Activated CD4-positive, alpha-beta T cell treated with anti-CD3 and anti-CD28 coated beads for 36 hours (primary cell): ENCODE data around the gene OR6V1. TPM values are rescaled to one million over a fixed set of nuclear protein-coding genes. Genes with fewer than 3 reads are reported as not detected.

Experiments used
- ATAC-seq: fragments of 200-7000 bp; cut with Tn5 transposase; one replicate; pipeline ENCODE4 v1.10.0; 2021; ENCODE audit warnings: mild to moderate bottlenecking, moderate library complexity
- CTCF ChIA-PET: fragments of 350-600 bp; sonication (Branson Sonifier 250); formaldehyde crosslinking; loops from one replicate; lab custom pipeline; 2021; ENCODE audit warnings: antibody characterized with exemption; lab: Charles Lee
- POLR2A ChIA-PET: fragments of 350-600 bp; sonication (Branson Sonifier 250); formaldehyde crosslinking; loops from one replicate; lab custom pipeline; 2021; ENCODE audit warnings: antibody characterized with exemption, inconsistent platforms; lab: Charles Lee
- DNase-seq: peaks from one replicate; pipeline ENCODE4 v3.0.0-alpha.2; 2020
- H3K27ac Mint-ChIP-seq: one replicate; pipeline ENCODE4 v1.8.0; 2021; ENCODE audit warnings: mixed read lengths
- H3K27me3 Mint-ChIP-seq: one replicate; pipeline ENCODE4 v1.8.0; 2021; ENCODE audit warnings: mixed read lengths
- H3K36me3 Mint-ChIP-seq: one replicate; pipeline ENCODE4 v1.8.0; 2021; ENCODE audit warnings: low read depth, mixed read lengths
- H3K4me1 Mint-ChIP-seq: one replicate; pipeline ENCODE4 v1.8.0; 2021; ENCODE audit warnings: mixed read lengths
- H3K4me3 Mint-ChIP-seq: one replicate; pipeline ENCODE4 v1.8.0; 2021; ENCODE audit warnings: mild to moderate bottlenecking, moderate library complexity, mixed read lengths
- H3K9me3 Mint-ChIP-seq: one replicate; pipeline ENCODE4 v1.8.0; 2021; ENCODE audit warnings: low read depth, mixed read lengths
- intact Hi-C, 2 experiments: fragments of 100-400 bp; cut with DNase I in 1 of 2; cut with micrococcal nuclease in 1 of 2; formaldehyde crosslinking; loops; one replicate each; pipeline versions ENCODE4 v1.14.2 to v1.15.1; 2022 to 2024; cut with DNase I, micrococcal nuclease
- total RNA-seq, 2 experiments: library from RNA; stranded (reverse); gene quantifications; one replicate each; pipeline ENCODE4 v1.2.3, GENCODE V29; 2021

The OR6V1 gene
- total RNA-seq, 2 experiments from 2014 or later = not detected

DNA sequence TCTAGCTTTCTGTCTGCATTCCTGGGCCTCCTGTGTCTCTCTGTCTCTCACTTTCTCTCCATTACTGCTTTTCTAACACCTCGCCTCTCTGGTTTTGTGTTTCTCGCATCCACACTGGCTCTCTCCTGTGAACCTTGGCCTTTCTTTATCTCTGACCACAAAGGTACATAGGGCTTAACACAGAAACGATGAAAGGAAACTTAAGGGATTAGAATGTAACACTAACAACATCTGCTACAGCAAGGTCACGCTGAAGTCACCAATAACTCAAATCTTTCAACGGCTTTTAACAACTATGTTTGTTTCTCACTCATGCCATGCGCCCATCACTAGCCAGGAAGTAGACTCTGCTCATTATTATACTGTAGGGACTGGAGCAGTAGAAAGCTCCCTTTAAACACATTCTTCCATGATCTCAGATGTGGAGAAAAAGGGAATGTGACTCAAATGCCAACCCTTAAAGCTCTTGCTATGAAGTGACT is 9.3 kb upstream of the OR6V1 start:
- H3K27ac Mint-ChIP-seq = no peak overlapping the region

GRCh38 chr7:143043391-143043790 is 8.8 kb upstream of the OR6V1 start:
- ChIA-PET POLR2A (no interaction called here), CTCF (interaction anchor here (1.1 to 1.2 kb wide), 2 partner anchors 34 to 197 kb away, joined by 4 to 7 read pairs; no protein-coding TSS in a partner anchor)
- Mint-ChIP-seq H3K9me3 (no peaks in the 10 kb centered on the region), H3K4me3 (no peak overlapping the region), H3K27me3 (peaks cover 13% of the 10 kb centered on the region), H3K4me1 (no peaks in the 10 kb centered on the region), H3K36me3 (no peaks in the 10 kb centered on the region), H3K27ac (no peak overlapping the region)
- no peak for ATAC-seq
- intact Hi-C loops = no loop called here
- no peak for DNase-seq

More for the DNA sequence above, 9.3 kb upstream of the OR6V1 start:
- Mint-ChIP-seq H3K9me3 (no peaks in the 10 kb centered on the region), H3K4me3 (no peak overlapping the region), H3K36me3 (no peaks in the 10 kb centered on the region), H3K27me3 (peaks cover 13% of the 10 kb centered on the region), H3K4me1 (no peaks in the 10 kb centered on the region)
- POLR2A ChIA-PET = no interaction called here
- ATAC-seq (no peak), DNase-seq (no peak)
- intact Hi-C loops = no loop called here
- CTCF ChIA-PET = interaction anchor here (0.6 to 1.2 kb wide), 2 partner anchors 34 to 178 kb away, joined by 3 to 7 read pairs; no protein-coding TSS in a partner anchor

DNA sequence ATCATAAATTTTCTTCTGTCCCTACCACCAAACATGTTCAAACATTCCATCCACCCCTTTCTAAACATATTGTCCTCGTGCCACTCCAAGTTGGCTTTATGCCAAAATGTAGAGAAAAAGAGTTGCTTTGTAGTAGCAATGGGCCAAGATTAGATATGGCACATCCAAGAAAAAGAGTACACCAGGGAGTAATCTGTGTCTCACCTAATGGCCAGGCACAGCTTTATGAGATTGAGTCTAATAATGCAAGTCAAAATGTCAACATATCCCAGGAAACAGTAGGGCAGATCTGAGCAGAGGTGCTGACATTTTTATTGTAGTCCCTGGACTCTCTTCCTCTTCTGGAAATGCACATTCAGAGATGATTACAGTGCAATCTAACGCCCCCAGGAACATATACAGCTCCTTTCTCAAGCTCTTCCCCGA is 5.7 kb upstream of the OR6V1 start:
- no peaks in the 10 kb centered on the region for H3K9me3 Mint-ChIP-seq
- peaks cover 15% of the 10 kb centered on the region for H3K27me3 Mint-ChIP-seq
- intact Hi-C loops = no loop called here
- no peak for DNase-seq
- ChIA-PET POLR2A (no interaction called here), CTCF (interaction anchor here (0.8 to 1.0 kb wide), 3 partner anchors 9 to 44 kb away, joined by 3 to 4 read pairs (median 3); no protein-coding TSS in a partner anchor)
- H3K4me1 Mint-ChIP-seq = peaks cover 6% of the 10 kb centered on the region
- H3K4me3 Mint-ChIP-seq = no peak overlapping the region
- no peaks in the 10 kb centered on the region for H3K36me3 Mint-ChIP-seq
- no peak overlapping the region for H3K27ac Mint-ChIP-seq
- no peak for ATAC-seq

GRCh38 chr7:143047326-143047725 is 4.8 kb upstream of the OR6V1 start:
- CTCF ChIA-PET = interaction anchor here (0.8 to 1.0 kb wide), 3 partner anchors 8 to 45 kb away, joined by 3 to 4 read pairs (median 3); no protein-coding TSS in a partner anchor
- POLR2A ChIA-PET = no interaction called here
- DNase-seq (no peak), ATAC-seq (no peak)
- Mint-ChIP-seq H3K27me3 (peaks cover 17% of the 10 kb centered on the region), H3K36me3 (no peaks in the 10 kb centered on the region), H3K27ac (no peak overlapping the region), H3K9me3 (no peaks in the 10 kb centered on the region), H3K4me3 (no peak overlapping the region), H3K4me1 (peaks cover 6% of the 10 kb centered on the region)
- intact Hi-C loops = no loop called here

DNA sequence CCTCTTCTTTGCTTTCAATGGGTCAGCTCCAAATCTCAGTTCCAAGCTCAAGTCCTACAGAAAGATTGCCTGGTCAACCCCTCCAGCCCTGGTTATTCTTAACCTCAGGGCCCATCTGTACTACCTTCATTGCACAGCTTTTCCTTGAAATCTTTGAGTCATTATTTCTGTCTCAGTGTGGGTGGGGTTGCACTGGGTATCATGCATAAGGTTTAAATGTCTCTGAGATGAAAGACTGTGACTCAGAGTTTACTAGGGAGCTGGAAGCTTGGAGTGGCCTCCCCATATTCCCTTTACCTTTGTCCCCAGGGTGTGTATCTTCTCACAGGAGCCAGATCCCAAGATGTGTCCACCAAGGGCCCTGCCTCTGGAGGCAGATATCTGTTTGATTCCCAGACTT is 3.3 kb upstream of the OR6V1 start:
- Mint-ChIP-seq H3K27ac (no peak overlapping the region), H3K9me3 (no peaks in the 10 kb centered on the region), H3K36me3 (no peaks in the 10 kb centered on the region), H3K4me1 (peaks cover 6% of the 10 kb centered on the region), H3K4me3 (no peak overlapping the region), H3K27me3 (peaks cover 11% of the 10 kb centered on the region)
- ATAC-seq (peak; percentile 91), DNase-seq (peak; percentile 10)
- CTCF ChIA-PET = interaction anchor here (0.8 kb wide), 1 partner anchor 167 kb away, joined by 3 read pairs; no protein-coding TSS in a partner anchor
- POLR2A ChIA-PET = no interaction called here
- intact Hi-C loops = no loop called here

DNA sequence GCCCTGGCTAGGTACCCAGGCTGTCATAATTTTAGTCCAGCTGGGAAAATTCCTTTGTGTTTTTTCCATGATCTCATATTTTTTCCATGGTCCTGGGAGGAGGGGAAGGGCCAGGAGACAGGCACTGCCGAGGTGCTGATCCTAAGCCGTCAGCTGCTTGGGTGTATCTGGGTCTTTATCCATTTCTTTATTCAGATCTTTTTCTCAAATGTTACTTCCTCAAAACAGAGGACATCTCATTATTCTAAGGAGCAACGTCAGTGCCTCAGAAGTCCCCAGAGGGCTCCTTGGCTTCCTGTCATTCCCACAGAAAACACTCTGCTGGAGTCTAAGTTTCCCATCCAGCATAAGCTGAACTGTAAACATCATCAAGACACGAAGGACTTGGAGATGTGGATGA is 2.8 kb upstream of the OR6V1 start:
- Mint-ChIP-seq H3K4me1 (peaks cover 6% of the 10 kb centered on the region), H3K4me3 (no peak overlapping the region), H3K9me3 (no peaks in the 10 kb centered on the region), H3K27ac (no peak overlapping the region), H3K27me3 (peaks cover 12% of the 10 kb centered on the region), H3K36me3 (no peaks in the 10 kb centered on the region)
- ATAC-seq (no peak), DNase-seq (no peak)
- ChIA-PET CTCF (interaction anchor here (0.7 to 0.8 kb wide), 2 partner anchors 139 to 166 kb away, joined by 3 to 5 read pairs; no protein-coding TSS in a partner anchor), POLR2A (no interaction called here)
- intact Hi-C loops = no loop called here

DNA sequence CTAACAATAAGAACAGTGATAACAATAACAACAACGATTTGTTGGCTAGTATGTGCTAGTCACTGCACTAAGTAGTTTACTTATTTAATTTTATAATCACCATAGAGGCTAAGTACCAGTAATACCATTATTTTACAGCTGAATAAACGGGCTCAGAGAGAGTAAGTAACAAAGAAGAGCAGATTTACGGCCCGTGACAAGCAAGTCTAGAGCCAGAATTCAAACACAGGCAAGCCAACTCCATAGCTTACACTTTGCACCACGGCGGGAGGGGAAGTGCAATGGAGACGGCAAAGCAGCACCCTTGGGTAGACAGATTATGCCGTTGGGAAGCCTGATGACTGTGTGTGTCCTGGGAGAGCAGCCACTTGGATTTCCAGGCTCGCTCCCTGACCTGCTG is 1.2 kb upstream of the OR6V1 start:
- no peak overlapping the region for H3K27ac Mint-ChIP-seq
- no peaks in the 10 kb centered on the region for H3K9me3 Mint-ChIP-seq
- peaks cover 12% of the 10 kb centered on the region for H3K27me3 Mint-ChIP-seq
- H3K4me3 Mint-ChIP-seq = no peak overlapping the region
- ATAC-seq (no peak), DNase-seq (no peak)
- intact Hi-C loops = no loop called here
- POLR2A ChIA-PET = no interaction called here
- no peaks in the 10 kb centered on the region for H3K36me3 Mint-ChIP-seq
- peaks cover 6% of the 10 kb centered on the region for H3K4me1 Mint-ChIP-seq
- CTCF ChIA-PET = interaction anchor here (0.9 kb wide), 1 partner anchor 10 kb away, joined by 3 read pairs; no protein-coding TSS in a partner anchor

DNA sequence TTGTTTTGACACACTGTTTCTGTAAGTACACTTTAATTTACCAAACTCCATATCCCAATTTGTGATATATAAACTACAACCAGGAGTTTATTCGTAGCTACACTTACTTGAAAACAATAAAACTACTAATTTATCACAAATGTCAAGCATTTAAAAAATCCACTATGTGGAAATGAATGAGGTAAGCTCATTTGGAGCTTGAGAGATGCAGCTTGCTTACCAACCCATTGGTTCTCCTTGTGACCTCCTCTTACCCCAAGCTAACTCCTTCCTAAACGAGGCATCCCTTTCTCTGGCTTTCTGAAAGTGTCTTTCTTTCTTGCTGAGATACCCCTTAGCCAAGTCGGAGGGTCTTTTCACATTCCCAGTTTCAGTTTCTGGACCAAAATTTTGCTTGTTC is 2.5 kb downstream of the OR6V1 start:
- CTCF ChIA-PET = interaction anchor here (0.5 to 1.4 kb wide), 5 partner anchors 27 to 610 kb away, joined by 3 to 4 read pairs (median 3); no protein-coding TSS in a partner anchor

DNA sequence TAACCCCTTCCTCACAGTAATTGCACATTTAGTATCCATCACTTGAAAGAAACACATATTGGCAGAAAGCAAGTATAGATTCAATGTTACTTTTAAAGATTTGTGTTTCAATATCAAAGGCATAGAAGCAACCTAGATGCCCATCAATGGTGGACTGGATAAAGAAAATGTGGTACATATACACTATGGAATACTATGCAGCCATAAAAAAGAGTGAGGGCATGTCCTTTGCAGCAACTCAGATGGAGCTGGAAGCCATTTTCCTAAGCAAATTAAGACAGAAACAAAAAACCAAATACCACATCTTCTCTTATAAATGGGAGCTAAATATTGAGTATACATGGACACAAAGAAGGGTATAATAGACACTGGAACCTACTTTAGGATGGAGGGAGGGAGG is 3.6 kb downstream of the OR6V1 start:
- intact Hi-C loops = no loop called here
- POLR2A ChIA-PET = no interaction called here
- DNase-seq (no peak), ATAC-seq (no peak)
- Mint-ChIP-seq H3K4me1 (no peaks in the 10 kb centered on the region), H3K27ac (no peak overlapping the region), H3K9me3 (no peaks in the 10 kb centered on the region), H3K36me3 (no peaks in the 10 kb centered on the region), H3K4me3 (no peak overlapping the region), H3K27me3 (peaks cover 11% of the 10 kb centered on the region)
- CTCF ChIA-PET = interaction anchor here (0.7 kb wide), 1 partner anchor 9 kb away, joined by 4 read pairs; no protein-coding TSS in a partner anchor

More for the DNA sequence above, 2.5 kb downstream of the OR6V1 start:
- H3K4me3 Mint-ChIP-seq = no peak overlapping the region
- H3K4me1 Mint-ChIP-seq = no peaks in the 10 kb centered on the region
- intact Hi-C loops = no loop called here
- DNase-seq = no peak
- no peaks in the 10 kb centered on the region for H3K36me3 Mint-ChIP-seq
- H3K9me3 Mint-ChIP-seq = no peaks in the 10 kb centered on the region
- peaks cover 14% of the 10 kb centered on the region for H3K27me3 Mint-ChIP-seq
- H3K27ac Mint-ChIP-seq = no peak overlapping the region
- ATAC-seq = no peak
- POLR2A ChIA-PET = no interaction called here

- intact Hi-C loops = no loop called here
- DNase-seq (no peak), ATAC-seq (no peak)
- H3K9me3 Mint-ChIP-seq = no peaks in the 10 kb centered on the region
- H3K27me3 Mint-ChIP-seq = peaks cover 3% of the 10 kb centered on the region
- POLR2A ChIA-PET = no interaction called here
- H3K27ac Mint-ChIP-seq = no peak overlapping the region
- no peak overlapping the region for H3K4me3 Mint-ChIP-seq
- no peaks in the 10 kb centered on the region for H3K4me1 Mint-ChIP-seq
- CTCF ChIA-PET = no interaction called here
- H3K36me3 Mint-ChIP-seq = no peaks in the 10 kb centered on the region
These were observed 11.6 kb downstream of the OR6V1 start for GRCh38 chr7:143063741-143064140.

GRCh38 chr7:143068446-143068845 is 16.3 kb downstream of the OR6V1 start:
- ChIA-PET CTCF (interaction anchor here (0.6 kb wide), 1 partner anchor 24 kb away, joined by 3 read pairs; no protein-coding TSS in a partner anchor), POLR2A (no interaction called here)
- H3K4me1 Mint-ChIP-seq = no peaks in the 10 kb centered on the region
- no peak overlapping the region for H3K27ac Mint-ChIP-seq
- DNase-seq = no peak
- intact Hi-C loops = no loop called here
- no peak for ATAC-seq
- H3K9me3 Mint-ChIP-seq = no peaks in the 10 kb centered on the region
- H3K4me3 Mint-ChIP-seq = no peak overlapping the region
- no peaks in the 10 kb centered on the region for H3K36me3 Mint-ChIP-seq
- peaks cover 7% of the 10 kb centered on the region for H3K27me3 Mint-ChIP-seq

DNA sequence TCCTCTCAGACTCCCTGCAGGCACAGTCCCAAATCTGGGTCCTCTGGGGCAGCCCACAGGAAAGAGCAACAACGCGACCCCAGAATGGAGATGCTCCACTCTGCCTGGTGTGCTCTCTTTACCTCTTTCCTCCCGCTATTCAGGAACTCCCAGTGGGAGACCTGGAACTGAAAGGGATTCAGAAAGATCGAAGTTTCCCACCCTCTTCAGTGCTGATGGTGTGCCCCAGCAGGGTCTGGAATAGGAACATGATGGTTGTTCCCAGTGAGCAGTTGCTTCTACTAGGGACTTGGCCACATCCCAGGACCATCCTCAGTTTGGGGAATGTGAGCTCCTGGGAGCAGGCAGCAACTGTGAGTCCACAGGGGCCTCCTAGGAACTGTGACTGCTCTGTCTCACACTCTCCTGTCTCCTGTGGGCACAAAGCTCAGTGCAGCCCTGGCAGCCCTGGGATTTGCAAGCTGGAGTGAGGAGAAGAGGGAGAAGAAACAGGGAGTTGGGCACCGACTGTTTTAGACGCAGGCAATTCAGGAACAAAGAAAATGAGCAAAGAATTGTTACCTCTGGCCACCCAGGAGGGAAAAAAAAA is 17.9 kb downstream of the OR6V1 start:
- H3K36me3 Mint-ChIP-seq = no peaks in the 10 kb centered on the region
- no peaks in the 10 kb centered on the region for H3K4me1 Mint-ChIP-seq
- ATAC-seq = no peak
- peaks cover 14% of the 10 kb centered on the region for H3K27me3 Mint-ChIP-seq
- no peaks in the 10 kb centered on the region for H3K9me3 Mint-ChIP-seq
- ChIA-PET POLR2A (no interaction called here), CTCF (interaction anchor here (1.9 kb wide), 1 partner anchor 9 kb away, joined by 4 read pairs; no protein-coding TSS in a partner anchor)
- H3K27ac Mint-ChIP-seq = no peak overlapping the region
- DNase-seq = no peak
- intact Hi-C loops = no loop called here
- no peak overlapping the region for H3K4me3 Mint-ChIP-seq
